NCI-H82 treated with DMSO at 0.1 percent for 48 hours (cell line): ENCODE measurements around the gene CNIH2.
"Not testable (repeated sequence)": the region's sequence is repeated elsewhere in the genome, so short reads cannot be mapped to it uniquely, and the experiment has no call there.

Source experiments
- DNase-seq: peaks from one replicate; lab custom pipeline; 2025; ENCODE audit not compliant: unreplicated experiment; lab: John Stamatoyannopoulos, UW

The CNIH2 gene

DNA sequence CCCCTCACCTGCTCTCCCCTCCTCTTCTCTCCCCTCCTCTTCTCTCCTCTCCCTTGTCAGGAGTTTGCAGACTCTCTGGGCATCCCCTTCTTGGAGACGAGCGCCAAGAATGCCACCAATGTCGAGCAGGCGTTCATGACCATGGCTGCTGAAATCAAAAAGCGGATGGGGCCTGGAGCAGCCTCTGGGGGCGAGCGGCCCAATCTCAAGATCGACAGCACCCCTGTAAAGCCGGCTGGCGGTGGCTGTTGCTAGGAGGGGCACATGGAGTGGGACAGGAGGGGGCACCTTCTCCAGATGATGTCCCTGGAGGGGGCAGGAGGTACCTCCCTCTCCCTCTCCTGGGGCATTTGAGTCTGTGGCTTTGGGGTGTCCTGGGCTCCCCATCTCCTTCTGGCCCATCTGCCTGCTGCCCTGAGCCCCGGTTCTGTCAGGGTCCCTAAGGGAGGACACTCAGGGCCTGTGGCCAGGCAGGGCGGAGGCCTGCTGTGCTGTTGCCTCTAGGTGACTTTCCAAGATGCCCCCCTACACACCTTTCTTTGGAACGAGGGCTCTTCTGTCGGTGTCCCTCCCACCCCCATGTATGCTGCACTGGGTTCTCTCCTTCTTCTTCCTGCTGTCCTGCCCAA is 1.9 kb upstream of the CNIH2 start:
- DNase-seq: no peak

DNA sequence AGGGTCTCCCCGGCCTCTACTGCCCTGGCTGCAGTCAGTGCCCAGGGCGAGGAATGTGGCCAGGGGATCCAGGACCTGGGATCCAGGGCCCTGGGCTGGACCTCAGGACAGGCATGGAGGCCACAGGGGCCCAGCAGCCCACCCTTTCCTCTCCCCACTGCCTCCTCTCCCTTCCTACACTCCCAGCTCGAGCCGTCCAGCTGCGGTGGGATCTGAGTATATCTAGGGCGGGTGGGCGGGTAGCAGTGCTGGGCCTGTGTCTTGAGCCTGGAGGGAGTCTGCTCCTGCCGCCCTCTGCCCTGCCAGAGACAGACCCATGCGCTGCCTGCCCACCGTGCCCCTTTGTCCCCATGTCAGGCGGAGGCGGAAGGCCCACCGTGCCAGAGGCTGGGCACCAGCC is 1.4 kb upstream of the CNIH2 start:
- not testable (repeated sequence) for DNase-seq

DNA sequence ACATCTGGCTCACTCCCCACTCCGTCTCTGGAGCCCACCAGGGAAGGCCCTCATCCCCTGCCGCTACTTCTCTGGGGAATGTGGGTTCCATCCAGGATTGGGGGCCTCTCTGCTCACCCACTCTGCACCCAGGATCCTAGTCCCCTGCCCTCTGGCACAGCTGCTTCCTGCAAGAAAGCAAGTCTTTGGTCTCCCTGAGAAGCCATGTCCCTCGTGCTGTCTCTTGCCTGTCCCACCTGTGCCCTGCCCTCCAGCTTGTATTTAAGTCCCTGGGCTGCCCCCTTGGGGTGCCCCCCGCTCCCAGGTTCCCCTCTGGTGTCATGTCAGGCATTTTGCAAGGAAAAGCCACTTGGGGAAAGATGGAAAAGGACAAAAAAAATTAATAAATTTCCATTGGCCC is 911 bp upstream of the CNIH2 start:
- DNase-seq: not testable (repeated sequence)

DNA sequence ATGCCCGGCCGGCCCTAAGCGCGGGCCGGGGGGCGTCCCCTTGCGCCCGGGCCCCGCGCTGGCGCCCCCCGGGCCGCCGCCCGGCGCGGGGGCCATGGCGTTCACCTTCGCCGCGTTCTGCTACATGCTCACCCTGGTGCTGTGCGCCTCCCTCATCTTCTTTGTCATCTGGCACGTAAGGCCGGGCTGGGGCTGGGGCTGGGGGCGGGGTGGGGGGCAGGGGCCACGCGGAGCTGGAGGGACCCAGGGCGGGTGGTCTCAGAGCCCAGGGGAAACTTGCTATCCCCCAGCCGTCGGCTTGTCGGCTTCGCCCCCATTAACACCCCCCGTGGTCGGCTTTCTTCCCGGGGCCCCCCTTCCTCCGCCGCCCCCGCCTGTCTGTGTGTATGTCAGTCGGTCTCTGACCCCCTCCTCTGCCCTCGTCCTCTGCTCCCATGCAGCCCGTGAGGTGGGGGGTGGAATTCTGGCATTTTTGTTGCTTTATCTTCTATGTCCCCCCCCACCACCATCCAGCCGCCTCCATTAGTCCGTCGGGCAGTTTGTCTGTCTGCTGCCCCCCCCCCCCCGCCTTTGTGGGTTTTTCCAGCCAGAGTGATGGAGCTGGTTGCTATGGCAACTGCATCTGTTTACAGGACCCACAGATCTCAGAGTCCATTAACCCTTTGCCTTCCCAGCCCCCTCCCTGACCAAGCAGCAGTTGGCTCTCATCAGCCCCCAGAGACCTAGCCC is 552 bp downstream of the CNIH2 start:
- DNase-seq: no peak

DNA sequence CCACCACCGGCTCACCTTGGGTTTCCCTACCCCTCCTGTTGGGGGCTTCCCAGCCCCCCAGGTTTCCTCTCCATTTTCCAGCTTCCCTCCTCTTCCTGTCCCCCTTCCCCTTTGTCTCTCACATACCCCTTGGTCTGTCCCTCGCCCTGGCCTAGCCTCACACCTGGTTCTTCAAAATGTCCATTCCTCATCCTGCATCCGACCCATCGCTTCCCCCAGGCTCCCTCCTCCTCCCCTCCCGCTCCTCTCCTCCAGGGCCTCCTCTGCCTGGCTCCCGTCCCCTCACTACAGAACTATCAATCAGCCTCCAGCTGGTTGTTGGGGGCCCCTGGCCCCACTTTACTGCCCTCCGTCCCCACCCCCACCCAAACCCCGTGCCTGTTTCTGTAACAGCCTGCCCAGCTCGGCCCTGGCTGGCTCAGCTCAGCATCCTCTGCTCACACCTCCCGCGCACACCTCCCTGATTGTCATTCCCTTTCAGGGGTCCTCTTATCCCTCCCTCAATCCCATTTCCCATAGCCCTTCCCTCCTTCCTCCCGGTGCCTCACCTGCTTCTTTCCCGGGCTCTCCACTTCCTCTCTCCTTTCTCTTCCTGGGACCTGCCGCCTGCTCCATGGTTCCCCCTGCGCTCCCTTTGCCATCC is 1.2 kb downstream of the CNIH2 start:
- DNase-seq: no peak

DNA sequence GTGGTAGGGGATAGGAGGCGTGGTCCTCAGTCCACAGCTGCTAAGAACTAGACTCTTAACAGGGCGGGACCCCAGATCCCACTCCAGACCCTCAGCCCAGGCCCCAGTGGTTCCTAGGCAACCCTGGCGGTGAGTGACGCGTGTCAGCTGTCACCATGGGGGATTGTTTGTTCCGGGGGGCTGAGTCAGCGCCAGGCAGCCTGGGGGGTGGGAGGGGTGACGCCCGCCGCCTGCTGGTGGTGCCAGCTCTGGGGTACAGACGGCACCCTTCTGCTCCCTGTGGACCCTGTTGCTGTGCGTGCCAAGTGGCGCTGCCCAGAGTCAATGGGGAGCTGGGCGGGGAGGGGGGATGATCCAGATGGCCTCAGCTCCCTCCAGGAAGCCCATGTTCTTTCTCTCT is 2.5 kb downstream of the CNIH2 start:
- no peak for DNase-seq

DNA sequence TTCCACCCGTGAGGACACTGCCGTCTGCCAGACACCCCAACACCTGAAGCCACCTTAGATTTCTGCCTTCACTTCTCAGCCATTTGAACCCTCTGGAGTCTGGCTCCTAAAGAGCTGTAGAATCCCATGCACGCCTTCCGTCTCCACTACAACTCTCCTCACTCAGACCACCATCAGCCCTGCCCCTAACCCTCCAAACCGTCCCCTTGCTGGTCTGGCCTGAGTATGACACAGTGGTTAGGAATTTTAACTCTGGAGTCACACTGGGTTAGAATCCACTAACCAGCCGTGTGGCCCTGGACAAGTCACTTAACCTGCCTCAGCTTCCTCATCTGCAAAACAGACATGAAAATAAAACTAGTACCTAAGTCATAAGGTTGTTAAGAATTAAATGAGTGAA is 3.0 kb downstream of the CNIH2 start:
- DNase-seq: no peak

DNA sequence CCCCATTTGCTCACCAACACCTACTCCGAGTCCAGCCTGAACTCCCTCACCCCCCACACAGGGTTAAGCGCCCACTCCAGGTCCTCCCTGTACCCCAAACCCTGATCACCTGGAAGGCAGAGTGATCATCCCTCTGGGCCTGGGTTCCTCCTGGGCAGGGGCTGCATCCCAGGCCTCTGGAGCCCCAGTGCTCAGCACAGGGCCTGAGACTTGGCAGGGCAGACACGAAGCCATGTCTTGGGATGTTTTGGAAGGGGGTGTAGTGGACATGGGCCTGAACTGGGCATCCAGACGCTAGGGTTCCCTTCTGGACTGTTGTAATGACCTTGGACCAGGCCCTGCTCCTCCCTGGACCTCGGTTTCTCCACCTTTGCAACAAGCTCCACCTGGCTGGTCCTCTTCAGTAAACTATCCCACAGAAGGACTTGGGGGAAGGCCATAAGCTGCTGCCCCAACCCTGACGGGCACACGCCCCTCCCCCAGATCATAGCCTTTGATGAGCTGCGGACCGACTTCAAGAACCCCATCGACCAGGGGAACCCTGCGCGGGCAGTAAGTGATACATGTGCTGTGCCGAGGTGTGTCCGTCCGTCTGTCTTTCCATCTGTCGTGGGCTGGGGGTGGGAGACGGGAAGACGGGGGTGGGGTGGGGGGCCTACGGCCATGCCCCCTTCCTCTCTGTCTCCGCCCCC is 3.9 kb downstream of the CNIH2 start:
- no peak for DNase-seq

DNA sequence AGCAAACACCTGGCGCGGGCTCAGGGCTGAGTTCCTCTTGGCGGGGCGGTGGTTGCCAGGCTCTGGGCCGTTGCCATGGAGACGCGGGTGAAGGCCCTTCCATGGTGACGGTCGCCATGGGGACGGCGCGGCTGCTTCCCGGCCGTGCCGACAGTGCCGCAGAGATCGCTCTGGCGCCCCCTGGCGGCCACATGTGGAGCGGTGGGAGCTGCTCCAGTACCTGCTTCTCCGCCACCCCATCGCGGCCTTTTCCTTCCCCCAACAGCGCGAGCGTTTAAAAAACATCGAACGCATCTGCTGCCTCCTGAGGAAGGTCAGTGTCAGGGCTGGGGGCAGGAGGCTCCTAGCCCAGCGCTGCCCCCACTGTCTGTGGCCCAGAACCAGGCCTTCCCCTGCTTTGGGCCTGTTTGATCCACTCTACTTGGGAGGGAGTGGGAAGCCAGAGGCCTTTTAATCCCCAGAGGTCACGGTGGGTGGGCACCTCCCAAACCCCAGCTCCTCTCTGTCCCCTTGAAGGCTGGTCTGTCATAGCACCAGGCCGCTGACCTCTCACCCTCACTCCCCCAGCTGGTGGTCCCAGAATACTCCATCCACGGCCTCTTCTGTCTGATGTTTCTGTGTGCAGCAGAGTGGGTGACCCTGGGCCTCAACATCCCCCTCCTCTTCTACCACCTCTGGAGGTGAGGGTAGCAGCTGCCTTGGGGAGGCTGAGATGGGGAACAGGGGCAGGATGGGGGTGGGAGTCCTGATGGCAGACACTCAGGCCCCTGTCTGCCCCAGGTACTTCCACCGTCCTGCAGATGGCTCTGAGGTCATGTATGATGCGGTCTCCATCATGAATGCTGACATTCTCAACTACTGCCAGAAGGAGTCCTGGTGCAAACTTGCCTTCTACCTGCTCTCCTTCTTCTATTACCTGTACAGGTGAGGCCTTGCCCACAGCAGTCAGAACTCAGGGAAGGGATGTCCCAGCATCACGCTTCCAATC is 4.8 kb downstream of the CNIH2 start:
- peak; percentile 68 for DNase-seq

DNA sequence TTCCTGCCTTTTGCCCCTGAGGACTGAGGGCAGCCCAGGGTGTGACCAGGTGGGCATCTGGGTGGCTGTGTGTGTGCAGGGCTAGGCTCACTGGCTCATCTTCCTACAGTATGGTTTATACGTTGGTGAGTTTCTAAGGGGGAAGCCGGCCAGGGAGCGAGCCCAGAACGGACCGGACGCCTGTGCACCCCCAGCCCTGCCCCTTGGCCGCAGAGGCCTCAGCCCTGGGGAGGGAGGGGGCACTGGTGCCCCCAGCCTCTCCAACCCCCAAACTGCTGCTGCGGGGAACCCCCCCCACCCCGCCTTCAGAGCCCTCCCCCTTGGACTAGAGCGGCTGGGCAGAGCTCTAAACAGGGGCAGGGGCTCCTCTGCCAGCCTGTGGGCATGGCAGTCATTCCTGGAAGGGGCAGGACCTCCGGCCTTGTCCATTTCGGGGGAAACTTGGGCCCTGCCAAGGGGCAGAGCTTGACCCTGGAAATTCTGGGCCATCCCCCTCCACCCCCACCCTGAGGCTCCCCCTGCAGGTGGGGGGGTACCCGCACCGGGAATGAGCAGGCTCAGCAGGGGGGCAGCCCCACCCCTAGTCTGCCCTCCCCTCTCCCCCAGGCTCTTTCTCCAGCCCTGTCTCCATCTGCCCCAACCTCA is 5.6 kb downstream of the CNIH2 start:
- no peak for DNase-seq

DNA sequence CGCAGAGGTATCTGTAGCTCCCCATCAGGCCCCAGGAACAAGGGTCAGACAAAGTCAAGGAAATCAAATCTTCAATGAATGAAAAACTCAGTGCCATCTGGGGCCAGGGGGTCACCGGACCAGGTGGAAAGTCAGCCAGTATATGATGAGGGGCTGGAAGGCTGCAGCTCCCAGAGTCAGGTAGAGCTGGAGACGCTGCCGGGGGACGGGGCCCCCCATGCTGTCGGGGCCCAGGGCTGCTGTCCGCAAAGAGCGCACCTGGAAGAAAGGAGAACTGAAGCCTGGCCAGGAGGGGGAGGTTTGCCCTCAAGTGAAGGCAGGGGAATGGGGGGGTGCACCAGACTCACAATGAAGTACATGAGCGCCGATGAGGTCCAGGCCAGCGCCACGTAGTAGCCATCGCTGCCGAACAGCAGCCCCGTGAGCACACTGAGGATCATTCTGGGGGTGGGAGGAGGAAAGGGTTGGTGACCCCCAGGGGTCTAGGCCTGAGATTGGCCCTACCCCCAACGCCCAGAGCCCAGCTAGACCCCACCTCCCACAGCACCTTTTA is 6.6 kb downstream of the CNIH2 start:
- no peak for DNase-seq

DNA sequence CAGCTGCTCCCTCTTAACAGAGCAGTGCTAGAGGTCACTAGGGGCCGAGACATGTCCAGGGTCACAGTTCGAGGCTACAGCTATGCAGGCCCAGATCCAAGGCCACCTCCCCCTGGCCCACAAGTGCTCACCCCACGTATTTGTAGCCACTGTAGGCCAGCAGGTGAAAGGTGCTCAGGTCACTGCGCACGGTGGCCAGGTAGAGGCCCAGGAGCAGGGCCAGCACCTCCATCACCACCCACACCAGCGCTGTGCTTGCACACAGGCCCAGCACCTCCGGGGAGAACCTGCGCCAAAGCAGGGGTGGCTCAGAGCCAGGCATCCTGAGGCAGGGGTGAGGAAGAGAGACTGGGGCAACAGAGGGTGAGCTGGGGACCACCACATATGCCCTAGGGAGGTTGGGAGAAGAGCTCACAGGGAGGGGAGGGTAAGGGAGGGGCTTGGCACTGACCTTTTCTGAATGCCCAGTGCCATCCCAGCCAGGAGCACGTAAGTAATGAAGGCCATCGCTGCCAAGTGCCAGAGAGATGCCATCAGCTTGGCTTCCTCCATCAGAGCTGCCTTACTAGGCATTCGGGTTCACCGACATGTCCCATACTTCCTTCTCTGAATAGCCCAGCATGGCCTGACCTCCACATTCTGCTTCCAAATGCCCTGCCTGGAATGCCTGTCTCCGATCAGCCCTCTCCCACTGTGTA is 7.4 kb downstream of the CNIH2 start:
- DNase-seq: no peak

DNA sequence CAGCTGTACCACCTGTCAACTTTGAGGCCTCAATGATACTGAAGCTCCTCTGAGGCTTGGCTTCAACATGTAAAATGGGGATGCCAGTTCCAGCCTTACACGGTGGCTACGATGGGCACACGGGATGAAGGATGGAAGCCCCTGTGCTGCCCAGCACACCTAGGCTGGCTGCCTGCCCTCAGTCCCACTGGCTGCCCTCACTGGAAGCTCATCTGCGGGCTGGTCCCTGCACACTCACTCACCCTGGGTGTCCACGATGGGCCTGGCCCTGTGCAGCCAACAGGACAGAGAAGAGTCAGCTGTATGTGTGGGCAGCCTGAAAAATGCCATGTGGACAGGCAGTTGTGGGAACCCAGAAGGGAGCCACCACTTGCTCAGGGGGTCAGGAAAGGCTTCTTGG is 8.7 kb downstream of the CNIH2 start:
- no peak for DNase-seq

DNA sequence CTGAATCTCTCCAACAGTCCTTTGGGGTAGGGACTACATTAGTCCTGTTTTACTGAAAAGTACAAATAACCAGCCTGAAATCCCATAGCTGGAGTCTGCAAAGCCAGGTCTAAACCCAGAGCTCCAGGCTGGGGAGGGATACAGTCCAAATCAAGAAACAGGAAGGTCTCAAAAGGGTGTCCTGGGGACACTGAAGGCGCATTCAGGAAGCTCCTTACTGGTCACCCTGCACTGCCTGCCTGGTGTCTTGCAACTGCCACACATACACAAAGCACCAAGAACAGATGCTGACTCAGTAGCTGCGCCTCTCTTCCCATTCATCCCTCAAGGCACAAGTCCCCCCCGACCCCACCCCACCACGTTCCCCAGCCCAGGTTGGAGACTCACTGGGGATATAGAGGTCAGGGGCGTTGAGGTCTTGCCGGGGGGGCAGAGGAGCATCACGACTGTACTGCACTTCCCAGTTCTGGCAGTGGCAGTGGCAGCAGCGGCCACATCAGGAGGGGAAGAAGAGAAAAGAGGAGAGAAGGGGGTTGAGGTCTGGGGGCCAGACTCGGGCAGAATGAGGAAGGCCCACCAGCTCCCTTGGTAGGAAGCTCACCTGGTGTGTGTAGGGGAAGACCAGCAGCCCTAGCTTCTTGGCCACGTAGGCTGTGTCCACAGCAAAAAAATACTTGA is 9.4 kb downstream of the CNIH2 start:
- no peak for DNase-seq

DNA sequence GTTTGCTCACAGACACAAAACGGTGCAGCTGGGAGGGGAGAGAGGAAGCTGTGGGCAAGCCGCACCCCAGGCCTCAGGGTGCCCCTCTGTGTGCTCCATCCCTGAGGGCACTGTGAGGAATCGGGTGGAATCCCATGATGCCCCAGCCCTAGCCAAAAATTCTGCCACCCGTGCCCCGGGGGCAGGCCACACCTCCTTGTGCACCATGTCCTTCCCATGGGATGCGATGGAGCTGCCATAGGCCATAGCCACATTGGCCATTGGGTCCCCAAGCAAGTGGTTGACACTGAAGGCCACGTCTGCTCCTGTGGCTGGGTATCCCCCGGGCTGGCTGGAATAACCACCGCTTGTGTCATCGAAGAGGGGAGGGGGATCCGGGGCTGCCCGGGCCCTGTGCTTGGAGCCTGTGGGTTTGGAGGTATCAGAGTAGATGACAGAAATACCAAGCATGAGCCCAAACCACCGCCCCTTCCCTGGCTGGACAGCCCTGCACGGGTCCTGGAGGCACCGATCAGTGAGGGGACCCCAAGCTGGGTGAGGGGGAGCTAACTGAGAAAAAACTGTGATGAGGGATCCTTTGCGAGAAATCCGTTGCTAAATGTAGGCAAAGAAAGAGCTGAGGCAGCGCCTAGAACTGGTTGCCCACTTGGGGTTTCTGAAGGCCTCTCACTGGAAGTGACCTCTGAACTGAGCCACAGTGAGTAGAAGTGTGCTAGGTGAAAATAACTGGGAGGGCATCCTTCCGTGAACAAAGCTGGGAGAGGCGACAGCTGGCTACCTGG is 10.1 kb downstream of the CNIH2 start:
- DNase-seq: no peak

DNA sequence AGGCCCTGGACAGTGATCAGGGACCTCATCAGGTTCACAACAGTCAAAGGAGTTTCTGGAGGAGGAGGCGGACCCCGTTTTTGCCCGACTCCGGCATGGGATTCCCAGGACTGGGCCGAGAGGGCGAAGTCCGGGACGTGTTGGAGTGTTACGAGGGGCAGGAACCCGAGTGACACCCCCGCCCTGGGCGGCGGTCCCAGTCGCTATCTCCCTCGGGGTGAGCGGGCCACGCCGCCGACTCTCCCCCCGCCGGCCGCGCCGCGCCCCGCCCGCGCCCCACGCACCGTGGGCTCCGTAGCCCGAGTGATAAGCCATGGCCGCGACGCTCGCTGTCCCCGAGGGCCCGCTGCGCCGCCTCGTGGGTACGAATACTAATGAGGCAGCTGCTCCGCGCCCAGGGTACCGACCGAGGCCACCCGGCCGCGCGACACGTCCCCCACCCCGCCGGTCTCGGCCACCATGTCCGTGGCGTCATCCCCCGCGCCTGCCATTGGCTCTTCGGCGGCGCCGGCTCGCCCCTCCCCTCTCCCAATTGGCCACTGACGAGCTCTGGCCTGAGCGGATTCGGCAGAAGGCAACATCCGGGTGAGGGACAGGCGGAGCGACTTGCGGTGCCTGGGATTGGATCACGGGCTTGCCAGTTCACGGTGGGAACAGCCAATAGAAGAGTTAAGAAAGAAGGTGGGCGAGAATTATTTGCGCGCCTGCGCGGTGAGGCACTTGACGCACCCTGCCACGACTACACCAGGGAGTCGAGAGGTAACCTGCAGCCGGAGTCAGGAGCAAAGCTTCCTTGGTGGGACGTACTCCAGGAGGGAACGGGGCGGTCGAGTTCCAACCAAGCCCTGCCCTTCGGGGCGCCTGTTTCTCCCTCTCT is 10.9 kb downstream of the CNIH2 start, which contains the start of gene YIF1A:
YIF1A (minus strand) TSS at position 473 of the 877 bp plus-strand sequence; CDS start at position 315, 158 bp downstream.
- peak; percentile 95 for DNase-seq
